ENCODE results near the gene TEAD1. TPM values are rescaled to one million over a fixed set of nuclear protein-coding genes. Genes with fewer than 3 reads are reported as not detected.

TEAD1 gene
- polyA plus RNA-seq, 4 donors, result 76.3 to 94.0 (median 83.1) TPM

DNA sequence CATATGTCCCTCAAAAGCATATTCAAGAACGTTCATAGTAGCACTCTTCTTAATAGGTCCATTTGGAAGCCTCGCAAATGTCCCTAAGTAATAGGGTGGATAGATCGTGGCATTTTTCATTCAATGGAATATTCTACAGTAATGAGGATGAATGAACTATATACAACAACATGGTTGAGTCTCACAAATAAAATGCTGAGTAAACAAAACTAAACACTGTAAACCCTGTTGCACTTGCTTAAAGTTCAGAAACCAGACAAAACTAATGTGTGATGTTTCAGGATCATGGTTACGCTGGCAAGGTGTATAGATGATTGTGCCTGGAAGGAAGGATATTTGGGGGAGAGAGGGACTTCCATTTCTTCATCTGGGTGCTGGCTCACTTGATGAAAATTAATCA, 244.4 kb downstream of the TEAD1 start:
- no peak for DNase-seq (ENCODE audit: low read depth in 4 of 4, low spot score in 3 of 4)

DNA sequence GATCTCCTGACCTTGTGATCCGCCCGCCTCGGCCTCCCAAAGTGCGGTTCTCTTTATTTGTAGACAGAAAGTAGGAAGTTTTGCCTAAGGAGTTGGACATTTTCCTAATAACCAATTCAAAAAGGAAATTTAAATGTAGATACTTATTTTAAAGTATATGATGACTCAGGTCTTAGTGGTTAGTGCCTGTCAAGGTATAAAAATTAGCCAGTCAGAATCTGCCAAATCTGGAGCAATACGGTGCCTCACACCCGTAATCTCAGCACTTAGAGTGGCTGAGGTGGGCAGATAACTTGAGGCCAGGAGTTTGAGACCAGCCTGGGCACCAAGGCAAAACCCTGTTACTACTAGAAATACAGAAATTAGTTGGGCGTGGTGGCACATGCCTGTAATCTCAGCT, 248.2 kb downstream of the TEAD1 start:
- no peak for DNase-seq (ENCODE audit: low read depth in 4 of 4, low spot score in 3 of 4)

DNA sequence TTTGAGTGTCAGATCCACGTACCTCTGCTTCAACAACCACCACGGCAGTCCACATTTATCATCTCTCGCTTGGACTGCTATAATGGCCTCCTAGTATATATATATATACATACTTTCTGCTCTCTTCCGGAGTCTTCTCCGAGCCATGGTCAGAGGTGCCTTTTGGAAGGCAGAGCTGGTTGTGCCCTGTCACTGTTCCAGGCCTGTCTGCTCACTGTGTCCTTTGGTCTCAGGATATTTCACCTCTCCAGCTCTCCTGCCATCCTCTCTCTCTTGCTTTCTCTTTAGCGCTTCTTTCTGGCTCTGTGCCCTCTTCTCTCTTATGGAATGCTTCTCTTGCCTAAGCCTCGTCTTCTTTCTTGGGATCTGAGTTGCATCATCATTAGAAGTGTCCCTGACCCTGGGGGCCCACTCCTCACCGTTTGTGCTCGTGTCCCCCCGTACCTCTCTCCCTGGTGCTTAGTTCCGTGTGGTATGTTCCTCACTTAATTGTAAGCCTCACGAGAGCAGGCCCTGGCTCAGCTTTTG, 248.8 kb downstream of the TEAD1 start:
- no peak for DNase-seq (ENCODE audit: low read depth in 4 of 4, low spot score in 3 of 4)

DNA sequence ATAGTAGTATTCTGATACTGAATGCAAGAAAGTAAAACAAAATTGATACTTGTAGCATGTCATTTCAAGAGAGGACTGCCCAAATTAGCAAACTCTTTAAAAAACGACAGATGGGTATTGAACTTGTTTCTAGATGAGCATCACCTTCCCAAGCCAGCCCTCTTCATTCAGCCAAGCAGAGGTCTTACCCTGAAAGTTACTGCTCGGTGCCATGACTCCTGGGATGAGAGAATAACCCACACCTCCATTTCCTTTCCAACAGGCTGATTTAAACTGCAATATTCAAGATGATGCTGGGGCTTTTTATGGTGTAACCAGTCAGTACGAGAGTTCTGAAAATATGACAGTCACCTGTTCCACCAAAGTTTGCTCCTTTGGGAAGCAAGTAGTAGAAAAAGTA, 250.4 kb downstream of the TEAD1 start:
- DNase-seq (ENCODE audit: low read depth in 4 of 4, low spot score in 3 of 4), result no peak

DNA sequence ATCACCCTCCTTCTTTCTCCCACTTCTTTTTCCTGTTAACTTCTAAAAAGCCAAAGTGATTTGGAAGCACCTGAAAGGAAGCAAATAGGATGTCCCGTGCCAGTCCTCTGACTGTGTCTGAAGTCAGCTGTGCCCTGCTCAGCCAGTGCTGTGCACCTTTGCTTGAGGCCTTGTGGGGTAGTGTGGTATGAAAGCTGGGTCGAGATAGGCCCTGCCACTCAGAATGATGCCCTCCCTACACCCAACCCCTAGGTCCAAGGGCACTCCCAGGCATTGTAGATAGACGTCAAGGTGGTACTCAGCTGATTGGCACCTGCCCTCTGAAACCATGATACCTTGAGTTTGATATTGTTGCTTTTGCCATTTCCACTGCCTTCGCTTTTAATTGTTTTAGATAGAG, 251.3 kb downstream of the TEAD1 start:
- no peak for DNase-seq (ENCODE audit: low read depth in 4 of 4, low spot score in 3 of 4)

DNA sequence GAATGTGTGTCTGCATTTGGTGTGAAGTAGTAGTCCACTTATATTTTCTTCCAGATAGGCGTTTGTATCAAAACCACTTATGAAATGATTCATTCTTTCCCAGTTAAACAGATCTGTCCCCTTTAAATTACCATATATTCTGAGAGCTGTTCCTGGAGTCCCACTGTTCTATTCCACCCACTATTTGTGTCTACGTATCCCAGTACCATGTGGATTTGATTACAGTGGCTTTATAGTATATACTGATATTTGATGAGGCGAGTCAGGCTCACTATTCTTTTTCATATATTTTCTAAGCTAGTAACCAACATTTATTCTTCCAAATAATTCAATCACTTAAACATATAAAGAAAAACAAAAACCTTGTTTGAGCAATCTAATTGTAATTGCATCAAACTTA, 253.0 kb downstream of the TEAD1 start:
- DNase-seq (ENCODE audit: low read depth in 4 of 4, low spot score in 3 of 4), result no peak

DNA sequence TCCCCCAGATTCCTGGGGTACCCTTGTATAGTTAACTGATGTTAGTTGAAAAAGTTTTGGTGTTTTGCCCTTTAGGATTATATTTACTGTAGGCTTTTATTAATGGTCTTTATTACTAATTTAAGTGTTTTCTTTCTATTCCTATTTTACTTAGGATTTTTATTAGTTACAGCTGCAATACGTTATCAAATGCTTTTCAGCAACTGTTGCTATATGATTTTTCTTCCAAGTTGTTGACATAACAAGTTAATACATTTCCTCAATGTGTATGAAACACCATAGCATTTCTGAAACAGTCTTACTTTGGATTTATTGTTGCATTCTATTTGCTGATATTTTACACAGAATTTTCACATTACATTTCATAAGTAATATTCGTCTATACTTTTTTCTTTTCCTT, 253.7 kb downstream of the TEAD1 start:
- DNase-seq (ENCODE audit: low read depth in 4 of 4, low spot score in 3 of 4), result no peak

DNA sequence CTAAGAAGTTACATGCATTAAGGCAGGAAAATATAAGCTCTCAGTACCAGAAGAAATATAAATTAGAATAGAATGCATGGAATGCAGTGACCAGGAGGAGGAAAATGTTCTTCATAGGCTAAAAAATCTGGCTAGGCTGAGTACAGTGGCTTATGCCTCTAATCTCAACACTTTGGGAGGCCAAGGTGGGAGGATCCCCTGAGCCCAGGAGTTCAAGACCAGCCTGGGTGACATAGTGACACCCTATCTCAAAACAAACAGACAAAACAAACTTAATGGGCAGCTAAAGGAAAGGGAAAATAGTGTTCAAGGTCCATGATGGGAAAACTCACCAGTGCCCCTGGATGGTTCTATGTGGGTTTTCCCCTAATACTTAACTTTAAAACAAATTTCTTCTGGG, 256.6 kb downstream of the TEAD1 start:
- DNase-seq (ENCODE audit: low read depth in 4 of 4, low spot score in 3 of 4), result no peak

DNA sequence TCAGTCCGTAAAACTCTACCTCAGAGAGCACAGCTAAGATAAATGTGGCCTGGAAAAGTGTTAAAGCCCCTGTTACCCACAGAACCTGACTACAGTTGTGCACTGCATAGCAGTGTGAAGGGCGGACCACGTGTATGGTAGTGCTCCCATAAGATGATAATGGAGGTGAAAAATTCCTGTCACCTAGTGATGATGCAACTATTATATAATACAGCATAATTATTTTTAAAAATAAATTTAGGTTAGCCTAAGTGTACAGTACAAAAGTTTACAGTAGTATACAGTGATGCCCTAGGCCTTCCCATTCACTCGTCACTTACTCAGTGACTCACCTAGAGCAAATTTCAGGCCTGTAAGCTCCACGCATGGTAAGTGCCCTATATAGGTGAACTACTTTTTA, 258.3 kb downstream of the TEAD1 start:
- DNase-seq (ENCODE audit: low read depth in 4 of 4, low spot score in 3 of 4), result no peak

DNA sequence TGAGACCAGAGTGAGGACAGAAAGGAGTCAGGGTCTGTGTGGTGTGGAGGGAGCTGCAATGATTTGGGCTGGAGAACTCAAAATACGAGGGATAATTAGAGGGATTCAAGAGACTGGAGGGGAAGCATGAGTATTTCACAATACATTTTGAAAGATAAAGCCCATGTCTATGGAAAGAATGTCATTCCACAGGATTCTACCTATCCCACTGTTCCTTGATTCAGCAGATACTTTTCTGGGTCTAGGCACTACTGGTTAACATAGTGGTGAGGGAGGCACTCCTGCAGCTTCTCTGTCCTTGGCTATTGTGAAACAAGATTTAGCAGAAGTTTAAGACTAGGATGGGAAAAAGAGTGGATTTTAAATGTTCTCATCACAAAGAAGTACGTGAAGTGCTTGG, 262.0 kb downstream of the TEAD1 start:
- no peak for DNase-seq (ENCODE audit: low read depth in 4 of 4, low spot score in 3 of 4)

DNA sequence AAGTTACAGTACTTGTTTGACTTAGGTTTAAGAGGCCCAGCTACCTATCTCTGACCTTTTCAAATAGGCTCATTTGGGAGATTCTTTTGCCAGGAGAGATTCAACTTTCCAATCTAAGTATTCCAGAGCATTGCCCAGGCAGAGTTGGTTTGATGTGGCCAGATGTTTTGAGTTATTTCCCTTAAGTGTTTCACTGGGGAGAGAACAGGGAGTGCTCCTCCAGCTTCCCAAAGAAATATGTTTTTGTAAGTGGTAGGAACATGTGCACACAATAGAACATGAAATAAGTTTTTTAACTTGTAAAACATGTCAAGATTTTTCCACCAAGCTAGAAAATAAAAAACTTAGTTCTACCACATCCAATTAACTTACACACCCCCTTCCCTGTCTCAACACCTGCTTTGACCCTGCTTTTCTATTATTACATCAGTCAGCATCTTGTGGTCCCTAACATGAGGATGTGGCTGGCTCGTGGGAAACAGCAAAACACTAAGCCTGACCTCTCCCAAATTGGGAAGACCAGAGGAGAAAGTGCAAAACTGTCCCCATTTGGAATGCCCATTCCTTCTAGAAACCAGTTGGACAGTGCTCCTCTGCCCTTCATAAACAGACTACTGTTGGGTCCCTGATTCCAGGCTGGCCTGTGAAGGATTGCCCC, 264.5 kb downstream of the TEAD1 start:
- DNase-seq (ENCODE audit: low read depth in 4 of 4, low spot score in 3 of 4), result no peak

DNA sequence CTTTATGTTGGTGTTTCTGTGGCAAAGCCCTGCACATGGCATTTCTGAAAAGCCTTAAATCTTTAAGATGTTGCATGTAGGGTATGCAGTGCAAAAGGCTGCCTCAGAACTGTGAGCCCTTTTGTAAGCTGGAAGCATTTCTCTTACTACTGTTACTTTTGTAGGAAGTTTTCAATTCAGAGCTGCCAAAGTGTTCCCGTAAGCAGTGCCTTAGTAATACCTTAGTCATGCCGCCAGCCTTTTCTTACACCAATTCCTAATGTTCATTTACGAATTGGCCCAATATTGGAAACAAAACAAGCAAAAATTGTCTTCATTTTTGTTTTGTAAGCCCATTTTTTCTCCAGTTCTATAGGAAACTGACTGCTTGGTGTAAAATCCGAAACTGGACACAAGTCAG, 267.4 kb downstream of the TEAD1 start:
- no peak for DNase-seq (ENCODE audit: low read depth in 4 of 4, low spot score in 3 of 4)

DNA sequence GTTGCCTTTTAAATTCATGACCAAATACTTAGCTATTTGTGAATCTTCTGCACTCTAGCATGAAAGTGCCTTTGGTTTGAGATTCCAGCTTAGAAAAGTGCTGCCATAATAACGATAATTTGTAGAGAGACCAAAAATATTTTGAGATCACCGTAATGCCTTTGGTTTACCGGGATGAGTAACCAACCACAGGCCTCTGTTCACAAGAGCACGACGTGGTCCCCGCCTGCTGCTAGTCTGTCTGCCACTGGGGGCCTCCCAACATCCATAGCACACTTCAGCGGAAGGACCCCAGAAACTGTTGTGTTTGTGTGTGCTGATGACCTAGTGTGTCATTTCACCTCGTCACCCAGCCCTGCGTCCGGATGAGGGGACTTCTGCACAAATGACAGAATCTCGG, 267.9 kb downstream of the TEAD1 start:
- no peak for DNase-seq (ENCODE audit: low read depth in 4 of 4, low spot score in 3 of 4)

DNA sequence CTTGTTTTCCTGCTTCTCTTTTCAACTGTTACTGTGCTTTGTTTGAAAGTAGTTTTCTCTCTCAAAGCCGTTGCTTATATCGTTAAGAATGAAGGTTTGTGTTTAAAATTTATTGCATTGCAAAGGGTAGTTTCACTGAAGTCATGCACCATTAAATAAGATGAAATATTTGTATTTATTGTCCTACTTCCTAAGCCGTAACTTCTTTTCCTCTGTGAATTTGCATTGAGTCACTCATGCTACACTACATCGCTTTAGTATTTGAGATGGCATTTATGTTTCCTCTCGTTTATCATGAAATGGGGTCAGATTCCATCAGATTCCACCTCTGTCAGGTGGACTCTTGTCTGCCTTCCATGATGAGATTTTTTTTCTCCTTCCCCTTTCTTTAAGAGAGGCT, 269.1 kb downstream of the TEAD1 start:
- DNase-seq (ENCODE audit: low read depth in 4 of 4, low spot score in 3 of 4), result no peak

DNA sequence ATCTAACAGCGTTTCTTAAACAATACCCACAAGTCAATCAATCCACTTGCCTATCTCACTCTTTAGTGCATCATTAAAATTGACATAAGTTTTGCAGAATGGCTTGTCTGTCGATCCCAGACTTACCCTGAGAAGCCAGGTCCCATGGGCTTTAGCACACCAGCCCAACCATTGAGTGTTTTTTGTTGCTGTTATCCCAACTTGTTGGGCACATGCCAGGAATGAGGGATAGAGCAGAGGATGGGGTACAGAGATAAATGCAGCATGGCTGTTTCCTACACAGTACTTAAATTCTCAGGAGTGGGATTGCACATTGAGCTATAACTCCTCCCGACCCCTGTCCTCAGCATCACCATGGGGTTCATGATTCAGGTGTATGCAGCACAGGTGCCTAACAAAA, 270.7 kb downstream of the TEAD1 start:
- no peak for DNase-seq (ENCODE audit: low read depth in 4 of 4, low spot score in 3 of 4)

DNA sequence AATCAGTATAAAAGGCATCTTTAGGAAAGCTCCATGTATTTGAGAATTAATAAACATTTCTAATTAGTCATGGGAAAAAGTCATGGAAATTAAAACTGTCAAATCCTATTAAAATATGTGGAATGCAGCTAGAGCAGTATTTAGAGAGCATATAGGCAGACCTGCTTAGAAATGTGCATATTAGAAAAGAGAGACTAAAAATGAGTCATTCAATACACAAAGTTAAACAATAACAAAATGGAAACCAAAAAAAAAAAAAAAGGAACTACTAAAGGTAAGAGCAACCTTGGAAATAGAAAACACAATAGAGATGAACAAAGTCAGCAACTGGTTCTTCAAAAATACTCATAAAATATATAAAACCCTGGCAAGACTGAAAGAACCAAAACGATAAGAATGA, 275.2 kb downstream of the TEAD1 start:
- DNase-seq (ENCODE audit: low read depth in 4 of 4, low spot score in 3 of 4), result no peak

DNA sequence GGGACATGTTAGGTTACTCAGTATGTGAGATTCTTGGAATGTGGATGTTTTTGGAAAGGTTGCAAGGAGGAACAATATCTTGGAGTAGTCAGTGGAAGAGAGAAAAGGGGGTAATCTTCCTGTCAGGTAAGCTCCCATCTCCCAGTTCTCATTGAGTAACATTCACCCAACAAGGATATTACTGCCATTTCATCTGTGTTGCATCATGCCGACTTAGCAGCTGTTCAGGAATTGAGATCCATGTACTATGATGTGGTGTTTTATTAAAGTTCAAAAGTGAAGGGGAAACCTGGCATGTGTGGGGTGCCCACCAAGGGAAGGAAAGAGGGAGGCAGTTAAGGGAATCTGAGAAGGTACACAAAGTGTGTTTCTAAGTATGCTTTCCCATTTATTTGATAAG, 276.4 kb downstream of the TEAD1 start:
- no peak for DNase-seq (ENCODE audit: low read depth in 4 of 4, low spot score in 3 of 4)

DNA sequence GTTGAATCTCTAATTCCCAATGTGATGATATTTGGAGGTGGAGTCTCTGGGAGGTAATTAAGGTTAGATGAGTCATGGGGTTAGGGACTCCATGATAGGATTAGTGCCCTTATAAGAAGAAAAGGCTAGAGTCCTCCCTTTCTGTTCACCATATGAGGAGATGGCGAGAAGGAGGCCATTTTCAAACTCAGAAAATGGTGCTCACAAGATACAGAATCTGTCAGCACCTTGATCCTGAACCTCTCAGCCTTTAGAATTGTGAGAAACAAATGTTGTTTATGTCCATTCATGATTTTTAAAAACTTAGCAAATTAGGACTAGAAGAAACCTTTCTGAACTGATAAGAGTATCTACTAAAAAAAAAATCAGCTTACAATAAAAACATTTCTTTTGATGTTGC, 277.2 kb downstream of the TEAD1 start:
- DNase-seq (ENCODE audit: low read depth in 4 of 4, low spot score in 3 of 4), result no peak

DNA sequence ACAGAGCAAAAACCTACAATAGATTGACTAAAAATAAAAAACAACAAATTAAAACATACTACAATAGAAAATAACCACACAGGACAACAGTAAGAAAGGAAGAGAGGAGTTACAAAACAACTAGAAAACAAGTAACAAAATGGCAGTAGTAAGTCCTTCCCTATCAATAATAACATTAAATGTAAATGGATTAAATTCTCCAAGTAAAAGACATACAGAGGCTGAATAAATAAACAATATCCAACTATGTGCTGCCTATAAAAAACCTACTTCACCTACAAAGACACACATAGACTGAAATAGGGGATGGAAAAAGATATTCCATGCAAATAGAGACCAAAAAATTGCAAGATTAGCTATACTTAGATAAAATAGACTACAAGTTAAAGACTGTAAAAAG, 277.9 kb downstream of the TEAD1 start:
- DNase-seq (ENCODE audit: low read depth in 4 of 4, low spot score in 3 of 4), result no peak

DNA sequence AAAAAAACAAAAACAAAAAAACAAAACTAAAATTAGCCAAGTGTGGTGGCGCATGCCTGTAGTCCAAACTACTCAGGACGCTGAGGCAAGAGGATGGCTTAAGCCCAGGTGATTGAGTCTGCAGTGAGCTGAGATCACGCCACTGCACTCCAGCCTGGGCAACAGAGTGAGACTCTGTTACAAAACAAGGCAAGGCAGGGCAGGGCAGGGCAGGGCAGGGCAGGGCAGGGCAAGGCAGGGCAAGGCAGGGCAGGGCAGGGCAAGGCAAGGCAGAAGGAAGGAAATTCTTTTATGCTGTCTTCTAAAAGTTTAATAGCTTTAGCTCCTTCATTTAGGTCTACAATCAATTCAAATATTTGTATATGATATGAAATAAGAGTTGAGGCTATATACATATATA, 284.8 kb downstream of the TEAD1 start:
- DNase-seq (ENCODE audit: low read depth in 4 of 4, low spot score in 3 of 4), result no peak

DNA sequence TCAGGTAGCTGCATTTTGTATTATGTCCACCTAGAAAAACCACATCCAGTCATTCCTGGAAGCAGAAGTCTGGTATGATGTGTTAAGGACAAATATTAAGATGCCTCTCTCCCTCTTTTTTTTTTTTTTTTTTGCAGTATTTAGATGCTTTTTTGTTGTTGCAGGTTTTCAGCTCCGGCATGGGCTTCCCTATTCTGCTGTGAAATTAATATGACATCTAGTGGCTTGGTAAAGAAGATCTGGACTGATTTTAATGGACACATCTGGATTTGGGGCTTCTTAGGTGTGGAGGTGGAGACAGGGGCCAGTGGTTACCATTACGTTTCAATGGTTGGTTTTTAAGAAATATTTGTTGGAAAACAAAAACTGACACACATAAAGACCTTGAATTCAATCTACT, 287.4 kb downstream of the TEAD1 start:
- DNase-seq (ENCODE audit: low read depth in 4 of 4, low spot score in 3 of 4), result no peak

DNA sequence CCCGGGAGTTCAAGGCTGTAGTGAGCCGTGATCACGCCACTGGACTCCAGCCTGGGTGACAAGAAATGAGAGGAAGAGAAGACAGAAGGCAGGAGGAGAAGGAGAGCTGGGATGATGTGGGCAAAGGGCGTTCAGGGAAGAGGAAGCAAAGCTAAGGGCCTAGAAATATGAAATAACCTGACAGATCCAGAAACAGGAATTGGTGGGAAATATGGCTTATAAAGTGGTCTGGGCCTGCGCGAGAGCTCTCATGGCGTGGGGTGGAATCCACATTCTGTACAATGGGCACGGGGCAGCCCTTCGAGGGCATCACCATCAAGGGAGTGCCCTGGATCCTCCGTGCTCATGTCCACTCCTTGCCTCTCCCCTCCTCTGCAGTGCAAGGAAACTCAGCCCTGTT, 288.1 kb downstream of the TEAD1 start:
- no peak for DNase-seq (ENCODE audit: low read depth in 4 of 4, low spot score in 3 of 4)

DNA sequence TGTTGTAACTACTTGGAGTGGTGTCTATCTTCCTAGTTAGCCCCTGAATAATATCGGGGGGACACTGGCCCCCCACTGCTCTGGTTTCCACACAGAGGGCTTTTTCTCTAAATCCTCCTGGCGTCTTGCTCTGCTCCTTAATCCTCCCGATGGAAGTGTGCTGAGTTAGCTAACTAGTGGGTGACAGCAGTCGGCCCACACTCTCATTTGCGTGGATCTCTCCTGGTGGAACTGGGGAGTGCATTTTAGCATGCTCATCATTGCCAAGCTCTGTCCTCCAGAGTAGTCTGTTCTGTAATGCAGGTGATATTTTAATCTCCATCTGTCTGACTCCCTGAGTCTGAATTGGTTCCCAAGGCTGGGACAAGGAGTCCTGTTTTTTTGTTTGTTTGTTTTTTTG, 288.8 kb downstream of the TEAD1 start:
- no peak for DNase-seq (ENCODE audit: low read depth in 4 of 4, low spot score in 3 of 4)

All from left renal pelvis (tissue), 4 donors.